Activated CD4-positive, CD25-positive, alpha-beta regulatory T cell treated with anti-CD3 and anti-CD28 coated beads, Interleukin-2, amount 50 U/mL, for 72 hours (primary cell): ENCODE data around the gene PRR20D.
"Not testable (repeated sequence)": the region's sequence is repeated elsewhere in the genome, so short reads cannot be mapped to it uniquely, and the experiment has no call there.

Experiments
- DNase-seq: peaks from one replicate; pipeline ENCODE4 v3.0.0; 2021

Gene PRR20D

DNA sequence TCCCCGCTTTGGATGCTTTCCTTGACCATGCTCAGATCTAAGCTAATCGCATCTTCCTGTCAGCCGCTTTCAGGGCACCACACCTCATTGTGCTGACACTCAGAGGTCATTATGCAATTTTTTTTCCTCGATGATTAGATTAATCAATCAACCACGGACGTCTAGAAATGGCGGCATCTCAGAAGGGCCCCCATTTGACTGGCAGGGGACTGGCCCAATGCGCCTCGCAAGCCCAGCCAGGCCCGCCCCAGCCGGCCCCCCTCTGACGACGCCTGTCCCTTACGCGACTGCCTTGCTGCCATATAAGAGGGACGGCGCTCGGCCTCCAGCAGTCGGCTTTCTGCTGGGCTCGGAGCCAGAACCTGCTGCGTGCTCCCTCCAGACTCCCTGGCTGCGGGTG is at the start of gene PRR20D:
Gene PRR20D, plus strand, starts transcription at position 301 of the 400 bp plus-strand sequence. CDS start 387 bp downstream, outside the sequence.
- not testable (repeated sequence) for DNase-seq

DNA sequence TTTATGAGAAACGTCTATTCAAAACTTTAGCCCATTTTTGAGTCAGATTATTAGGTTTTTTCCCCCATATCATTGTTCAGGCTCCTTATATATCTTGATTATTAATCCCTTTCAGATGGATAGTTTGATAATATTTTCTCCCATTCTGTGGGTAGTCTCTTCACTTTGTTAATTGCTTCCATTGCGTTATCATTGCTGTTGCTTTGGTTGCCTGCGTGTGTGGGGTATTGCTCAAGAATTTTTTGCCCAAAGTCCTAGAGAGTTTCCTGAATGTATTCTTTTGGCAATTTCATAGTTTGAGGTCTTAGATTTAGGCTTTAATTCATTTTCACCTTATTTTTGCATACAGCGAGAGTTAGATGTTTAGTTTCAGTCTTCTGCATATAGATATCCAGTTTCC is 45.5 kb upstream of the PRR20D start:
- DNase-seq = no peak

DNA sequence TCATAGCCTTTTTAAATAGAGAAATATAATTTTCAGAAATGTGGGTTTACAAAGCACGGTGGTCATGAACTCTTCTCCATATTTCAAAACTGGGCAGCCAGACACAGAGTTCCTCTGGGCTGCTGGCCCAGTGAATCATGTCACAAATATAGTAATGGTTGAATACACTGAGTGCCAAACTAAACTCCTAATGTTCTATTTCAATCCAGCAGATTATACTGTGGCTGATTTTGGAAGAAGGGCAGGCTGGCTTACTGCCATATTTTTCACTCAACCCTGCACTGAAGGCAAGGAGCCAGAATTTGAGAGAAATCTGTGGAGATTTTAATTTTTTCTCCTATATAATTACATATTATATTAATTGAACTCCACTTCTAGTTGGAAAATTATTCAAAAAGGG is 36.8 kb upstream of the PRR20D start:
- no peak for DNase-seq

DNA sequence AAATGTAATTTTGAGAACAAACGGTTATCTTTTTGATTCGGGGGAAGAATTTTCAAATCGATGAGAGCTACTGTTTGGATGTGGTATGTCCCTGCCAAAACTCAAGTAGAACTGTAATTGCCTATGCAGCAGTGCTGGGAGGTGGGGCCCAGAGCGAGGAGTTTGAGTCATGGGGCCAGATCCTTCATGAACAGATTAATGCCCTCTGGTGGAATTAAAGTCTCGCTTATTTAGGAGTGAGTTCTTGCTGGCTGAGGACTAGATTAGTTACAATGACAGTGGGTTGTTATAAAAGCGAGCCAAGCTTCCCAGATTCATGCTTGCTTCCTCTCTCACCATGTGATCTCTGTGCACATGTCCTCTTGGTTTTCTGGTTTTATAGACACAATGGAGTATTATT is 31.5 kb upstream of the PRR20D start:
- DNase-seq = no peak

DNA sequence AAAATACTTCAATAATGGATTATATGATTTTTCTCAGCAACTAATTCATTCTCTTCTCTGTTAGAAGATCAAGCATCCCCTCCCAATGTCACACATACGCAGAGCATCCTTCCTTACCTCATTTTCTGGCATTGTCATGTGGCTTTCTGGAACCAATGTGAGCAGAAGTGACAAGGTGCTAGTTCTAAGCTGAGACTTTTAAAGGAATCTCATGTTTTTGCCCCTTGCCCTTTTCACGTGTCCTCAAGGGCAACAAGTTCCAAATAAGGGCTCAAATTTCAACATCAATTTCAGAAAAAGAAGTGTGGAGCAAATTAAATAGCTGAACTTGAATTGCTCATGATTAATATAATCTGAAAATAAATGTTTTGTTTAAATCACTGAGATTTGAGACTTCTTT is 24.3 kb upstream of the PRR20D start:
- no peak for DNase-seq

DNA sequence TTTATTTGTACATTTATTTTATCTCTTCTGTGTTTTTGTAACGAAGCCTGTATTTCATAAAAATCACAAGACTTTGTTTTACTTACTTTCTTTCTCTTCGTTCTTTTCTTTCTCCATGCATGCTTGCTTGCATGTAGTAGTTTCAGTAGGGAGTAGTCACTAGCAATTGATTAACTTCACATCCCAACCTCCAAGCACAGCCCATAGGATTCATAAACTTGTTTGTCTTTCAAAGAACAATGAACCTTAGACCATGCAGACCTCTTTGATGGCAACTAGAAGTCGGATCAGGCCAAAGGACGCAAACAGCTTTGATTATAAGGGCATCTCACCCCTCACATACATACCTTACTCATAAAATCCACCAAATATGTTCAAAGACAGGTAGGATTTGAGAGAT is 22.8 kb upstream of the PRR20D start:
- no peak for DNase-seq

DNA sequence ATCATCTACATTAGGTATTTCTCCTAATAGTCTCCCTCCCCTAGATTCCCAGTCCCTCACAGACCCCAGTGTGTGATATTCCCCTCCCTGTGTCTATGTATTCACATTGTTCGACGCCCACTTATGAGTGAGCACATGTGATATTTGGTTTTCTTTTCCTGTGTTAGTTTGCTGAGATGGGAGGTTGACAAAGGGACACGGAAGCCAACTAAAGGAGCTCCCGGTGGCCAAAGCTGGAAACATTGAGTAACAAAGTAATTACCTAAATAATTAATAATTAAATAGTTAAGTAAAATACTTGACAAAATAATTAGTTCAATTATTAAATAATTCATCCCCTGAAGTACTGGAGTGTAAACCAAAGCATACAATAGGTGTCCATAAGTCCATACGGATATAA is 21.4 kb upstream of the PRR20D start:
- DNase-seq = no peak

DNA sequence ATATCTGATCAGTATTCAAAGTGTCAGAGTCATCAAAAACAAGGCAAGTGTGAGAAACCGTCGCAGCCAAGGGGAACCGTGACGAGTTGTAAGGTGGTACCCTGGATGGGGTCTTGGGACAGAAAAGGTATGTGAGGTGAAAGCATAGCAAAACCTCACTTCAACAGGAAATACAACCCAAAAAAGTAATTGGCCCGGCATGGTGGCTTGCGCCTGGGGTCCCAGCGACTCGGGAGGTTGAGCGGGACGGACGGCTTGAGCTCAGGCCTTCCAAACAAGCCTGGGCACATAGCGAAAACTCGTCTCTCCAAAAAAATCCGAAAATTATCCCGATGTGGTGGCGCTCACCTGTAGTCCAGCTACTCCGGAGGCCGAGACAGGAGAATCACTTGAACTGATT is 20.7 kb upstream of the PRR20D start:
- DNase-seq = not testable (repeated sequence)

DNA sequence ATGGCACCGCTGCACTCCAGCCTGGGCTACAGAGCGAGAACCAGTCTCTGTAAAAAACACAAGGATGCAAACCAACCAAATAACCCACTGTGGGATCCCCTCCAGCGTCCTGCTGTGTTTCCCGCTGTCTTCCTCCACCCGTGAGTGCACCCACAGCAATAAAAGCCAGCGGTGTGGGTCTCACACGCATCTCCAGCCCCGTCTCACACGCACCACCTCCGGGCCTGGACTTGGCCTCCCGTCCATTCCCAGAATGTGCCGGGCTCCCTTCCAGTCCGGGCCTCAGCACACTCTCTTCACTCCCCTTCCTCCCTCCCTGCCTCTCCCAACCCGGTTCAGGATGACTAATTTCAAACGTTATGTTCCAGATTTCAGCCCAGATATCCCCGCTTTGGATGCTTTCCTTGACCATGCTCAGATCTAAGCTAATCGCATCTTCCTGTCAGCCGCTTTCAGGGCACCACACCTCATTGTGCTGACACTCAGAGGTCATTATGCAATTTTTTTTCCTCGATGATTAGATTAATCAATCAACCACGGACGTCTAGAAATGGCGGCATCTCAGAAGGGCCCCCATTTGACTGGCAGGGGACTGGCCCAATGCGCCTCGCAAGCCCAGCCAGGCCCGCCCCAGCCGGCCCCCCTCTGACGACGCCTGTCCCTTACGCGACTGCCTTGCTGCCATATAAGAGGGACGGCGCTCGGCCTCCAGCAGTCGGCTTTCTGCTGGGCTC is 20.0 kb upstream of the PRR20D start, which contains the start of gene PRR20A:
Gene PRR20A, plus strand, starts transcription at position 684 of the 734 bp plus-strand sequence. CDS start 387 bp downstream, outside the sequence.
- not testable (repeated sequence) for DNase-seq

DNA sequence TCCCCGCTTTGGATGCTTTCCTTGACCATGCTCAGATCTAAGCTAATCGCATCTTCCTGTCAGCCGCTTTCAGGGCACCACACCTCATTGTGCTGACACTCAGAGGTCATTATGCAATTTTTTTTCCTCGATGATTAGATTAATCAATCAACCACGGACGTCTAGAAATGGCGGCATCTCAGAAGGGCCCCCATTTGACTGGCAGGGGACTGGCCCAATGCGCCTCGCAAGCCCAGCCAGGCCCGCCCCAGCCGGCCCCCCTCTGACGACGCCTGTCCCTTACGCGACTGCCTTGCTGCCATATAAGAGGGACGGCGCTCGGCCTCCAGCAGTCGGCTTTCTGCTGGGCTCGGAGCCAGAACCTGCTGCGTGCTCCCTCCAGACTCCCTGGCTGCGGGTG is 13.2 kb upstream of the PRR20D start, which contains the start of gene PRR20B:
Gene PRR20B, plus strand, starts transcription at position 301 of the 400 bp plus-strand sequence. CDS start 387 bp downstream, outside the sequence.
- DNase-seq = not testable (repeated sequence)

DNA sequence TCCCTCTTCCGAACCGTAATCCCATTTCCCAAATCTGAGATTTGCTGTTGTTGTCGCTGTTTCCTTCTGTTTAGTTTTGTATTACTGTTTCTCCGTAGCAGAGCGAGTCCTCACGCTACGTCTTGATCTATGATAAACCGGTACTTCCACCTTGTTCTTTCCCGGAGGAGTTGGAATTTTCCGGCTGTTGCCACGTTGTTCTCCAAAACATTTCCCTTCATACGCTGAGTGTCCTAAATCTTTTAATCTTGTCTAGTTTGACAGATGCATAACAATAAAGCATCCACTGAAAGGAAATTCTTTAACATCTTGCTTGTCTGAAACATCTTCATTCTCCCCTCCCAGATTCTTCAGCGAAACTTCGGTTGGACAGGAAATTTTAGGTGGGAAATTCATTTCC is 12.3 kb upstream of the PRR20D start:
- DNase-seq = not testable (repeated sequence)

DNA sequence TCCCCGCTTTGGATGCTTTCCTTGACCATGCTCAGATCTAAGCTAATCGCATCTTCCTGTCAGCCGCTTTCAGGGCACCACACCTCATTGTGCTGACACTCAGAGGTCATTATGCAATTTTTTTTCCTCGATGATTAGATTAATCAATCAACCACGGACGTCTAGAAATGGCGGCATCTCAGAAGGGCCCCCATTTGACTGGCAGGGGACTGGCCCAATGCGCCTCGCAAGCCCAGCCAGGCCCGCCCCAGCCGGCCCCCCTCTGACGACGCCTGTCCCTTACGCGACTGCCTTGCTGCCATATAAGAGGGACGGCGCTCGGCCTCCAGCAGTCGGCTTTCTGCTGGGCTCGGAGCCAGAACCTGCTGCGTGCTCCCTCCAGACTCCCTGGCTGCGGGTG is 6.7 kb upstream of the PRR20D start, which contains the start of gene PRR20C:
Gene PRR20C, plus strand, starts transcription at position 301 of the 400 bp plus-strand sequence. CDS start 387 bp downstream, outside the sequence.
- DNase-seq = not testable (repeated sequence)

DNA sequence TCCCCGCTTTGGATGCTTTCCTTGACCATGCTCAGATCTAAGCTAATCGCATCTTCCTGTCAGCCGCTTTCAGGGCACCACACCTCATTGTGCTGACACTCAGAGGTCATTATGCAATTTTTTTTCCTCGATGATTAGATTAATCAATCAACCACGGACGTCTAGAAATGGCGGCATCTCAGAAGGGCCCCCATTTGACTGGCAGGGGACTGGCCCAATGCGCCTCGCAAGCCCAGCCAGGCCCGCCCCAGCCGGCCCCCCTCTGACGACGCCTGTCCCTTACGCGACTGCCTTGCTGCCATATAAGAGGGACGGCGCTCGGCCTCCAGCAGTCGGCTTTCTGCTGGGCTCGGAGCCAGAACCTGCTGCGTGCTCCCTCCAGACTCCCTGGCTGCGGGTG is 6.5 kb downstream of the PRR20D start, which contains the start of gene PRR20E:
Gene PRR20E, plus strand, starts transcription at position 301 of the 400 bp plus-strand sequence. CDS start 387 bp downstream, outside the sequence.
- DNase-seq = not testable (repeated sequence)

DNA sequence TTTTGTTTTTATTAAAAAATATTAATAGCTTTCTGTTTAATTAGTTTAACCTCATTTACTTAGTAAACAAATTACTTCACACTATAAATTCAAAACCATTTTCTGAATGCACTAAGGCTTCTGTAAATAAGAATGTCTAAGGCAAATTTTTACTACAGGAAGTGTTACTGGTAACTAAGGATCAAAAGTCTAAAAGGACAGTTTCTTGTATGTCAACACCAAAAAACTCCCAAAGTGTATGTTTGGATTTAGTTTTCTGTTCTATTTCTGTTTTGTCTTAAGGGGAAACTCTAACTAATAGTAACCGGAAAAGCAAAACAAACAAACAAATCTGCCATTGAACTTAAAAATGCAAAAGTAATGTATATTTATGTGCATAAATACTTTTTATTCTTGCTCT is 31.2 kb downstream of the PRR20D start:
- DNase-seq = no peak

DNA sequence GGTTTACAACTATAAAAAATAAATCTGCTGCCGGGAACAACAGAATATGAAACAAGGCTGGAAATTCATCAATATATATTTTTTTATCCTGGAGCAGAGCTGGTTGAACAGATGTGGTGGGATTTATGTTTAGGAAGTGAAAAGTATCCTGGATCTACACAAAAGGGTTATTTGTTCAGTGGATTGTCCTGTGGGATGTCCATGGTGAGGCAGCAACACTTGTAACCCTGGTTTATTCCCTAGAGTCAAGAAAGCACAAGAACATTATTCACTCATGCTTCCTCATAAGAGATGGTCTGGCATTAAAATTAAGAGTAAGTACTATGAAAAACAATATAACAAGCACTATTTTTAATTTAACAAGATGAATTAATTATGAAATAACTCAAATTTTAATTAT is 52.6 kb downstream of the PRR20D start:
- no peak for DNase-seq
